SK-N-SH (cell line): ENCODE measurements around the gene CPXM1.

Source experiments
- CHD2 ChIP-seq: fragments of 150-350 bp; IDR thresholded peaks from 2 replicates; pipeline ENCODE4 v1.6.1; 2018; ENCODE audit warnings: low read length; ENCODE audit not compliant: partially characterized antibody
- ELF1 ChIP-seq: IDR thresholded peaks from 2 replicates; pipeline ENCODE4 v1.4.0; 2012
- EP300 ChIP-seq, 2 experiments: IDR thresholded peaks; 2 replicates each; pipeline versions ENCODE4 v1.4.0 to v1.6.1; 2012; ENCODE audit warnings: borderline replicate concordance in 1 of 2, low read depth in 1 of 2, low read length in 1 of 2
- FOXJ3 ChIP-seq: sonication (generic); formaldehyde crosslinking; IDR thresholded peaks from 2 replicates; pipeline ENCODE4 v1.5.1; 2020; ENCODE audit warnings: mild to moderate bottlenecking, missing genetic modification reagents
- GABPA ChIP-seq: IDR thresholded peaks from 2 replicates; pipeline ENCODE4 v1.4.0; 2012; ENCODE audit warnings: low read depth, mild to moderate bottlenecking
- JUND ChIP-seq: IDR thresholded peaks from 2 replicates; pipeline ENCODE4 v1.4.0; 2012
- SIN3A ChIP-seq: IDR thresholded peaks from 2 replicates; pipeline ENCODE4 v1.6.1; 2012; ENCODE audit warnings: low read depth, mild to moderate bottlenecking, low read length, moderate library complexity, borderline replicate concordance
- SMC3 ChIP-seq: IDR thresholded peaks from 2 replicates; pipeline ENCODE4 v1.6.1; 2012; ENCODE audit warnings: low read depth, low read length, improper control_type of control experiment
- TAF1 ChIP-seq: IDR thresholded peaks from 2 replicates; pipeline ENCODE4 v1.6.1; 2012; ENCODE audit warnings: low read depth, mild to moderate bottlenecking, low read length, moderate library complexity, borderline replicate concordance
- TF ChIP-seq, protein P1 (sequence below): fragments of 200-600 bp; sonication (generic); IDR thresholded peaks from 2 replicates; pipeline ENCODE4 v1.6.1; 2017; ENCODE audit warnings: antibody characterized with exemption, mild to moderate bottlenecking, moderate library complexity
- TF ChIP-seq, protein P2 (sequence below): IDR thresholded peaks from 2 replicates; pipeline ENCODE4; 2012
- TF ChIP-seq, protein P3 (sequence below): IDR thresholded peaks from 2 replicates; pipeline ENCODE4 v1.4.0; 2012; ENCODE audit warnings: low read depth
- TF ChIP-seq, protein P4 (sequence below): IDR thresholded peaks from 2 replicates; pipeline ENCODE4 v1.6.1; 2012; ENCODE audit warnings: mild to moderate bottlenecking, low read depth, low read length, moderate library complexity

DNA sequence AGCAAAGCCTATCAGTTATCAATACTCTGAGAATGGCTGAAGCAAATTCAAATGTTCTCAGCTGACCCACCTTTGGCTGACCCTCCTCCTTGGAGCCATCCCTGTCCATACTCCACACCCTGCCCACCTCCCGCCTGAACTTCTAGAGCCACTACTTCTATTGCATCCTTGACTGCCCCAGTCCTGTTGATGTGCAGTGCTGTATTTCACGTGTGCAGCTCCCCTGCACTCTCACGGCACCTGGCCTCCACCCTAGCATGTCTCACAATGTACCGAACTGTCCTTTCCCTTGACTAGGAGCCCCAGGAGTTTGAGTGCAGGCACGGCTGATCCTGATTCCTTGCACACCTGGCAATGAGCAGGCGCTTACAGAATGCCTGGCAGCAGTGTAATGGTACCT, 7.0 kb downstream of the CPXM1 start:
- TF ChIP-seq, protein P1, sequence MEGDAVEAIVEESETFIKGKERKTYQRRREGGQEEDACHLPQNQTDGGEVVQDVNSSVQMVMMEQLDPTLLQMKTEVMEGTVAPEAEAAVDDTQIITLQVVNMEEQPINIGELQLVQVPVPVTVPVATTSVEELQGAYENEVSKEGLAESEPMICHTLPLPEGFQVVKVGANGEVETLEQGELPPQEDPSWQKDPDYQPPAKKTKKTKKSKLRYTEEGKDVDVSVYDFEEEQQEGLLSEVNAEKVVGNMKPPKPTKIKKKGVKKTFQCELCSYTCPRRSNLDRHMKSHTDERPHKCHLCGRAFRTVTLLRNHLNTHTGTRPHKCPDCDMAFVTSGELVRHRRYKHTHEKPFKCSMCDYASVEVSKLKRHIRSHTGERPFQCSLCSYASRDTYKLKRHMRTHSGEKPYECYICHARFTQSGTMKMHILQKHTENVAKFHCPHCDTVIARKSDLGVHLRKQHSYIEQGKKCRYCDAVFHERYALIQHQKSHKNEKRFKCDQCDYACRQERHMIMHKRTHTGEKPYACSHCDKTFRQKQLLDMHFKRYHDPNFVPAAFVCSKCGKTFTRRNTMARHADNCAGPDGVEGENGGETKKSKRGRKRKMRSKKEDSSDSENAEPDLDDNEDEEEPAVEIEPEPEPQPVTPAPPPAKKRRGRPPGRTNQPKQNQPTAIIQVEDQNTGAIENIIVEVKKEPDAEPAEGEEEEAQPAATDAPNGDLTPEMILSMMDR = no peak
- TF ChIP-seq, protein P2, sequence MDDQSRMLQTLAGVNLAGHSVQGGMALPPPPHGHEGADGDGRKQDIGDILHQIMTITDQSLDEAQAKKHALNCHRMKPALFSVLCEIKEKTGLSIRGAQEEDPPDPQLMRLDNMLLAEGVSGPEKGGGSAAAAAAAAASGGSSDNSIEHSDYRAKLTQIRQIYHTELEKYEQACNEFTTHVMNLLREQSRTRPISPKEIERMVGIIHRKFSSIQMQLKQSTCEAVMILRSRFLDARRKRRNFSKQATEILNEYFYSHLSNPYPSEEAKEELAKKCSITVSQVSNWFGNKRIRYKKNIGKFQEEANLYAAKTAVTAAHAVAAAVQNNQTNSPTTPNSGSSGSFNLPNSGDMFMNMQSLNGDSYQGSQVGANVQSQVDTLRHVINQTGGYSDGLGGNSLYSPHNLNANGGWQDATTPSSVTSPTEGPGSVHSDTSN = no peak
- TF ChIP-seq EP300 (IDR thresholded peaks at IDR 0.05; ENCODE audit: borderline replicate concordance in 1 of 2, low read depth in 1 of 2, low read length in 1 of 2) (no peak), FOXJ3 (CRISPR knock-in tag) (no peak), SIN3A (no peak), CHD2 (no peak), TAF1 (no peak), SMC3 (no peak), ELF1 (no peak), GABPA (no peak), JUND (no peak)
- TF ChIP-seq, protein P3, sequence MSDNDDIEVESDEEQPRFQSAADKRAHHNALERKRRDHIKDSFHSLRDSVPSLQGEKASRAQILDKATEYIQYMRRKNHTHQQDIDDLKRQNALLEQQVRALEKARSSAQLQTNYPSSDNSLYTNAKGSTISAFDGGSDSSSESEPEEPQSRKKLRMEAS = no peak
- TF ChIP-seq, protein P4, sequence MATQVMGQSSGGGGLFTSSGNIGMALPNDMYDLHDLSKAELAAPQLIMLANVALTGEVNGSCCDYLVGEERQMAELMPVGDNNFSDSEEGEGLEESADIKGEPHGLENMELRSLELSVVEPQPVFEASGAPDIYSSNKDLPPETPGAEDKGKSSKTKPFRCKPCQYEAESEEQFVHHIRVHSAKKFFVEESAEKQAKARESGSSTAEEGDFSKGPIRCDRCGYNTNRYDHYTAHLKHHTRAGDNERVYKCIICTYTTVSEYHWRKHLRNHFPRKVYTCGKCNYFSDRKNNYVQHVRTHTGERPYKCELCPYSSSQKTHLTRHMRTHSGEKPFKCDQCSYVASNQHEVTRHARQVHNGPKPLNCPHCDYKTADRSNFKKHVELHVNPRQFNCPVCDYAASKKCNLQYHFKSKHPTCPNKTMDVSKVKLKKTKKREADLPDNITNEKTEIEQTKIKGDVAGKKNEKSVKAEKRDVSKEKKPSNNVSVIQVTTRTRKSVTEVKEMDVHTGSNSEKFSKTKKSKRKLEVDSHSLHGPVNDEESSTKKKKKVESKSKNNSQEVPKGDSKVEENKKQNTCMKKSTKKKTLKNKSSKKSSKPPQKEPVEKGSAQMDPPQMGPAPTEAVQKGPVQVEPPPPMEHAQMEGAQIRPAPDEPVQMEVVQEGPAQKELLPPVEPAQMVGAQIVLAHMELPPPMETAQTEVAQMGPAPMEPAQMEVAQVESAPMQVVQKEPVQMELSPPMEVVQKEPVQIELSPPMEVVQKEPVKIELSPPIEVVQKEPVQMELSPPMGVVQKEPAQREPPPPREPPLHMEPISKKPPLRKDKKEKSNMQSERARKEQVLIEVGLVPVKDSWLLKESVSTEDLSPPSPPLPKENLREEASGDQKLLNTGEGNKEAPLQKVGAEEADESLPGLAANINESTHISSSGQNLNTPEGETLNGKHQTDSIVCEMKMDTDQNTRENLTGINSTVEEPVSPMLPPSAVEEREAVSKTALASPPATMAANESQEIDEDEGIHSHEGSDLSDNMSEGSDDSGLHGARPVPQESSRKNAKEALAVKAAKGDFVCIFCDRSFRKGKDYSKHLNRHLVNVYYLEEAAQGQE = no peak
